Adipocyte (in vitro differentiated cells): ENCODE data around the gene TWIST2.
A peak's percentile ranks its signal among the peaks of the same experiment; 100 is the strongest.

Experiments used
- DNase-seq: peaks from one replicate; pipeline ENCODE4 v3.0.0-alpha.2; 2015; ENCODE audit warnings: low read depth
- H3K27me3 ChIP-seq: replicated peaks from 2 replicates; pipeline ENCODE4 v1.7.0; 2013; ENCODE audit warnings: mild to moderate bottlenecking, low read length, moderate library complexity; ENCODE audit not compliant: control insufficient read depth, insufficient read depth
- H3K36me3 ChIP-seq: 2 replicates; pipeline ENCODE4 v1.7.0; 2013; ENCODE audit warnings: low read length, mild to moderate bottlenecking, moderate library complexity; ENCODE audit not compliant: control insufficient read depth, insufficient read depth, severe bottlenecking
- H3K4me1 ChIP-seq: 2 replicates; pipeline ENCODE4 v1.7.0; 2013; ENCODE audit warnings: mild to moderate bottlenecking, low read length, moderate library complexity; ENCODE audit not compliant: control insufficient read depth, insufficient read depth
- H3K4me3 ChIP-seq: 2 replicates; pipeline ENCODE4 v1.7.0; 2013; ENCODE audit warnings: mild to moderate bottlenecking, low read length, moderate library complexity
- H3K9ac ChIP-seq: 2 replicates; pipeline ENCODE4 v1.7.0; 2013; ENCODE audit warnings: mild to moderate bottlenecking, low read length, moderate library complexity
- H3K9me3 ChIP-seq: 2 replicates; pipeline ENCODE4 v1.7.0; 2013; ENCODE audit warnings: mild to moderate bottlenecking, low read length, moderate library complexity; ENCODE audit not compliant: control insufficient read depth

Gene TWIST2

GRCh38 chr2:238925816-238926521, 78.1 kb downstream of the TWIST2 start:
- no peaks in the 10 kb centered on the region for H3K36me3 ChIP-seq
- H3K4me3 ChIP-seq, result no peak overlapping the region
- no peaks in the 10 kb centered on the region for H3K9me3 ChIP-seq
- H3K27me3 ChIP-seq, result no peaks in the 10 kb centered on the region
- DNase-seq, result no peak
- no peak overlapping the region for H3K9ac ChIP-seq
- H3K4me1 ChIP-seq, result peaks cover 17% of the 10 kb centered on the region

DNA sequence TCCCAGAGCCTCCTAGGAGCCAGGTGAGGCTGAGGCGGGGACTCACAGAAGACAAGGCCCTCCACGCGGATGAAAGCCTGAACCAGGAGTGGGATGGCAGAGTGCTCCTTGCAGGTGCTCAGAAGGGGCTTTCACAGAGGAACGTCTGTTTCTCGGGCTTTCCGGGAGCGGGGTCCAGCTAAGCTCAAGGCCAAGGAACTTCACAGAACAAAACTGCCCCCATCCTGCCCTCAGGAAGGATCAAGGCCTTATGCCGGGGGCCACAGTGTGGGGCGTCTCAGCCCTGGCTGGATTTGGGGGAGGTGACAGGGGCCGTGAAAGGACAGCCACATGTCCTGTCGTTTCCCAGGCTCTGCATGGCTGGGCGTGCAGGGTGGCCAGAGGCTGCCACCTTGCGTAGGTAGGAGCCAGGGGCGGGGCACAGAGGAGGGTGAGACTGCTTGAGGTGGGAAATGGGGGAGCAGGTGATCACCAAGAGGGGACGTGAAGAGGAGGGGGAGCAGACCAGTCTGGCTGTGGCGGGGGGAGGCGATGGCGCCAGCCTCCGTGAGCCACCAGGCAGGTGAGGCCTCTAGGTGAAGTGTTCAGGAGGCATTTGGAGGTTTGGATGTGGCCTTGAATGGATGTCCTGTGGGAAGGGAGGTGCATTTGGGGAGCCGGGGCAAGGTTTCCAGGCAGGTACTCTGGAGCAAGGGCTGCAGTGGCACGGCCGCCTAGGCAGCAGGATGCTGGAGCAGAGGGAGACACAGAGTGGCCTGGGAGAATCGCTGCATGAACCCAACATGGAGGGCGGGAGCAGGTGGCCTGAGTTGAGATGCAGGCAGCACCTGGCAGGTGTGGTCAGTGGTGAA, 79.1 kb downstream of the TWIST2 start:
- no peak for DNase-seq
- H3K4me3 ChIP-seq, result no peak overlapping the region

DNA sequence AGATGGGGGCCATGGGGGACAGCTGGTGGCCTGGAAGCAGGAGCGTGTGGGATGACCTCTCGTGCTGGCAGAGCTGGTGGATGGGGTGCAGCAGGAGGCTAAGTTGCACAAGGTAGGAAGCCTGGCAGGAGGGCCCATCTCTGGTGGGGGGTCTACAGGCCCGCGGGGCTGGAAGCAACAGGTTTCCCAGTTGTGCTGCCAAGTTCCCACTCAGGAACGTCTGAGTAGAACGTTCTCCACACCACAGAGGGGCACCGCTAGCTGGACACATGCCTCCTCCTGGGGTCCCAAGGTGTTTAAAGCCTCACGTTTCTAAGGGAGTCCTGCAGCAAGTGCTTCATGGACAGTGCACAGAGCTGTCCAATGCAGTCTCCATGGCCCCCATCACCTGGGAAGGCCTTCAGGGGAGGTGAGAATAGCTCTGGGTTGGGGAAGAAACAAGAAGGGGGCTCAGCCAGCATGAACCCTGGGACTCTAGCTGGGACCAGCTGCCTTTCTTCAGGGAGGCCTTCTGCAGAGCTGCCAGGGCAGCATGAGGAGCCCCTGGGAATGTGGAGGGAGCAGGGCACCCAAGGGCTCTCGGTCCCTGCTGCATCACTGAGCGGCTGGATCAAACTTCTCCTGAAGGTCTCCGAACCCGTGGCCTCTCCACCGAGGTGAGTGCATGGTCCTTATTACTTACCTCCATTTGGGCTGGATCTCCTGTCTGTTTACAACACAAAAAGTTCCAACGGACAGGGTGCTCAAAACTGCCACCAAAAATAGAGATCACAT, 80.0 kb downstream of the TWIST2 start:
- H3K9ac ChIP-seq, result no peak overlapping the region
- no peak overlapping the region for H3K4me3 ChIP-seq
- H3K36me3 ChIP-seq, result no peaks in the 10 kb centered on the region
- no peak for DNase-seq
- peaks cover 17% of the 10 kb centered on the region for H3K4me1 ChIP-seq
- no peaks in the 10 kb centered on the region for H3K27me3 ChIP-seq
- no peaks in the 10 kb centered on the region for H3K9me3 ChIP-seq

More for the DNA sequence above, 79.1 kb downstream of the TWIST2 start:
- Histone ChIP-seq H3K4me1 (peaks cover 17% of the 10 kb centered on the region), H3K9ac (no peak overlapping the region), H3K27me3 (no peaks in the 10 kb centered on the region), H3K36me3 (no peaks in the 10 kb centered on the region), H3K9me3 (no peaks in the 10 kb centered on the region)

- H3K9ac ChIP-seq, result peak overlapping the region; percentile 65
- no peaks in the 10 kb centered on the region for H3K27me3 ChIP-seq
- no peak overlapping the region for H3K4me3 ChIP-seq
- H3K36me3 ChIP-seq, result no peaks in the 10 kb centered on the region
- peaks cover 4% of the 10 kb centered on the region for H3K9me3 ChIP-seq
- H3K4me1 ChIP-seq, result peaks cover 17% of the 10 kb centered on the region
- DNase-seq, result no peak
Observed at GRCh38 chr2:238928520-238929241, 80.8 kb downstream of the TWIST2 start.

GRCh38 chr2:238929242-238930081, 81.6 kb downstream of the TWIST2 start:
- Histone ChIP-seq H3K9ac (peak overlapping the region; percentile 65), H3K4me1 (peaks cover 17% of the 10 kb centered on the region), H3K36me3 (no peaks in the 10 kb centered on the region), H3K27me3 (no peaks in the 10 kb centered on the region), H3K4me3 (peak overlapping the region; percentile 43), H3K9me3 (peaks cover 5% of the 10 kb centered on the region)
- no peak for DNase-seq

GRCh38 chr2:238930216-238930615, 82.3 kb downstream of the TWIST2 start:
- Histone ChIP-seq H3K4me3 (no peak overlapping the region), H3K36me3 (no peaks in the 10 kb centered on the region), H3K27me3 (no peaks in the 10 kb centered on the region), H3K9ac (peak overlapping the region; percentile 65), H3K9me3 (peaks cover 5% of the 10 kb centered on the region), H3K4me1 (peaks cover 17% of the 10 kb centered on the region)
- no peak for DNase-seq

DNA sequence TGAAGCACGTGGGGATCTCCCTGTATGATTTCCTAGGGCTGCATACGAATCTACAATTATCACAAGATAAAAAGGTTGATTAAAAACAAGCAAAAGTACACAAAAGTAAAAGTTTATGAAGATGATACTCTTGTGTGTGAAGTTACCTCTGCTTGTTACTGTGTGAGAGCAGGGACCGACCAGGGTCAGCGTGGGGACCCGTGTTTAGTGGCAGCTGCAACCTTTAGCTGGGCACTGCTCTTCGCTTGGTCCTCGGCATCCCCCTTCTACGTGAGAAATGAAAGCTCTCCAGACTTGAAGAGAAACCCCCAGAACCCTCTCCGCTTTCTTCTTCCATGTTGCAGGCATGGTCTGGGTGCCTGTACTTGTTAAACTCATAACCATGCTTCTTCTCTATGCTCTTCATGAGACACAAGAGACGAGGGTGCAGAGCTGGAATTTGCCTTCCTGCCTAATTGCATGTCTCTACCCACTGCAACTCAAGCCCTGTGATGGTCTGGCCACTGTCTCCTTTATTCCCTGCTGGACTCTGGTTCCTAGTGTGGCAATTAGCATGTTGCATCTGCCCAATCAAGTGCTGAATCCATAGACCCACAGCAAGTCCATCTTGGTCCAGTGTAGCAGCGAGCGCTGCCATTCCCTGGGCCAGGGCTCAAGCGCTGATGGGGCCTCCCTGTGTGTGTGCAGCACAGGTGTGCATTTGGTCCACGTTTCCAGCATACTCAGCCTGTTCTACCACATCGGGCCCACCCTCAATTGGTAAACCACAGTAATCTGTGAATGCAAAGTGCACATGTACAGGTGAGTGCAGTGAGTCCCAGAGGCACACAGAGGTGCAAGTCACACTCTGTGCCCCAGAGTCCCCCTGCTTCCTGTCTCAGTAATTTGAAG, 88.5 kb downstream of the TWIST2 start:
- no peak overlapping the region for H3K4me3 ChIP-seq
- H3K9ac ChIP-seq, result no peak overlapping the region
- peaks cover 7% of the 10 kb centered on the region for H3K27me3 ChIP-seq
- peaks cover 22% of the 10 kb centered on the region for H3K4me1 ChIP-seq
- H3K36me3 ChIP-seq, result no peaks in the 10 kb centered on the region
- H3K9me3 ChIP-seq, result peaks cover 5% of the 10 kb centered on the region
- no peak for DNase-seq

DNA sequence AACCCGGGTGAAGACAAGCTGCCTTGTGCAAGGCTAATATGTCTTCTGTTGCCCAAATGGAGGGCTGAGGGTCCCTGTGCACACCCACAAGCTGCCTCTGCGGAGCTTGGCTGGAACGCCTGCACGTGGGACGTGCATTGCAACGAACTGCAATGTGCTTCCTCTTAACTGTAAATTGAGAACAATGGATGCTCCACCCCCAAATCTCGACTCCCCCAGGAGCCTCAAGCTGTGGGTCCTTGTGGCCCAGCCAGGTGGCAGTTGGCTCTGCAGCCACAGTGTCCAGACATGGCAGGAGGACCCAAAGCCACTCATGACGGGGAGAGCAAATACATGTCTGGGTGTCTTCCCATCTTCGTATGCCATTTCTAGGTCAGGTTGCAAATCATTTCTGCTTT, 90.1 kb downstream of the TWIST2 start:
- no peak for DNase-seq
- no peaks in the 10 kb centered on the region for H3K36me3 ChIP-seq
- peak overlapping the region; percentile 52 for H3K4me3 ChIP-seq
- H3K27me3 ChIP-seq, result peaks cover 7% of the 10 kb centered on the region
- peaks cover 22% of the 10 kb centered on the region for H3K4me1 ChIP-seq
- peaks cover 5% of the 10 kb centered on the region for H3K9me3 ChIP-seq
- H3K9ac ChIP-seq, result peak overlapping the region; percentile 51

DNA sequence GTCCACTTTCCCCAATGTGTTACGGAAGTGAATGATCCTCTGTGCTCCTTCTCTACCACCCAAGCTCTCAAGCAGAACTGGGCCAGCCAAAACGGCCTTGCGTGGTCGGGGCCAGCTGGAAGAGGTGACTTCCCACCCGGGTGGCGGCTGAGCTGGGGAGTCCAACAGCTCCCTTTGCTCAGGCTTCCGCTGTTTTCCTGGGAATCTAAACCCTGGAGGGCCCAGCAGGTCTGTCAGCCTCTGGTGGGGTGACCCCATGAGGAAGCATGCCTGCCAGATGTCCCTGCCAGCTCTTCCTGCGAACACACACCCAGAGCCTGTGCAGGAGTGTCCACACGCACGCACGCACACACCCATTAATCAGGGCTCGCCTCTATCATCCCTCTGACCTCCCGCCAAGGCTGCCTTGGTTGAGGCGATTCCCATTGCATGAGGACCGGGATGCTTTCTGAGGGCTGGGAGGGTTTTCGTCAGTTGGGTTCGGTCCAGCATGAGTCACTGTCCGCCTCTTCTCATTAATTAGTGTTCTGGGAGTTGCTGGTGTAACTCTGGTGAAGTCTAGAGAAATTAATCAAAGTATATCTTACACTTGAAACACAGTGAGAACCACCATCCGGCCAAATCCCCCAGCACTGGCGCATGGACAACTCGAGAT, 90.6 kb downstream of the TWIST2 start:
- Histone ChIP-seq H3K27me3 (peaks cover 7% of the 10 kb centered on the region), H3K4me3 (peak overlapping the region; percentile 52), H3K9ac (peak overlapping the region; percentile 51), H3K9me3 (peaks cover 3% of the 10 kb centered on the region), H3K36me3 (no peaks in the 10 kb centered on the region), H3K4me1 (peaks cover 22% of the 10 kb centered on the region)
- peak; percentile 23 for DNase-seq
